ENCODE results near the gene MYH9.

The MYH9 gene

DNA sequence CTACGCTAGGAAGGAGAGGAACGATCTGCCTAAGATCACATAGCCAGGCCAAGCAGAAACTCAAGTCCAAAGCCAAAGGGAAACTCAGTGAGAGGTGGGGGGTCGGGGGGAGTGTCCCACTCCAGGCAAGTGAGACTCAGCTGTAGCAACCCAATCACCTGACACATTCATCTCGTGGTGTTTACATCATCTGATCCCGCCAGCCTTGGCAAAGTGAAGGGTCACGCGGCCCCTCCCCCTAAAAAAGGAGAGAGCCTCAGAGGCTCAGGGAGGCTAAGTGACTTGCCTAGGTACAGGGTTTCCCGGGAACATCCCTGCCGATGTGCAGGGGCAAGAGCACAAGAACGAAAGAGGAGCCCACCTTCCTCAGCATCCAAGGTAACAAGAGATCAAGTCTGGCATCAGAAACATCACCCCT lies 21.5 kb downstream of the MYH9 start:
- no peak for DNase-seq

DNA sequence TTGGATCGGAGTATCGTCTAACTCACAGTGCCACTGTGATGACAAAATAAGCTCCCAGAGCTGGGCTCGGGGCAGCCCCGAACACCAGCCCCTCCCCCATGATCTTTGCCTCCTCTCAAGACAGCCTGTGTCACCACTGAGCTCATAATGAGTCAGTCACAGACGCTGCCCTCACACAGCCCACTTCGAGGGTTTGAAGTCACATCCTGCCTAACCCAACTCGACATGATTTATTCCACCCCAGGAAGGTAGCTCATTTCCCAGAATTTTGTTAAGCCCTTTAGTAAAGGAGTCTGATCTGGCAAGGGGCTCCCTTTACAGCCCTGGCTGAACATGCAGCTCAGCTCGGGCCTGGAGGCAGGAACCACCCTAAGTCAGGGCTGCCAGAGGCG lies 22.8 kb downstream of the MYH9 start:
- peak; percentile 95 for DNase-seq

DNA sequence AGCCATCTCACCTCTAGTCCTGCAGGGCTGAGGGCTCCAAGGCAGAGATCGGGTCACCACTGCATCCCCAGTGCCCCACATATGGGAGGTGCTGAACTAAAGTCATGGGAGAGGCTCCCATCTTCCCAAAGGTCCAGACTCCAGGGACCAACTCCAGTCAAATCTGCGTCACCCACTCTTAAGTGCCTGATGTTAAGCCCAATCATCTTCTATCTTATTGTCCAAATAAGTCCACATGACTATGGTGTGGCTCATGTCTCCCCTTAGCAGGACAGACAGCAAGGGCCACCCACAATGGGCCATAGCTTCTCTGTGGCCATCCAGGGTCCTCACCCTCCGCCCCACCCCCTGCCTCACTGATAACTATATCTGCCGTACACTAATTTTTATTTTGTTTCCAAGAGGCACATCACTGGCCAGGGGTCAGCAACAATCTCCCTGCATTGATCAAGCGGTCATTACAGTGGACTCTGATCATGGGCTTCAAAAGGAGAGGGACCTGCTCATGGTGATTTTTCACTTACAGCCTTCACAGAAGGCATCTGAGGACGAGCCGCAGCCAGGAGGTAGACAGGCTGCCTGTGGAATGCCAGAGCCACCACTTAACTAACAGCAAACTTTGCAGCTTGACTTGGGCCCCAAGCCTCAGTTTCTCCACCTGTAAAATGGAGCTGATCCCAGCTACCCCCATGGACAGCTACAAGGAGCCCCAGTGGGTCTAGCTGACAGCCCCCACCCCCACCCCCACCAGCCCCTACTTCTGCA lies 23.3 kb downstream of the MYH9 start:
- DNase-seq = no peak

DNA sequence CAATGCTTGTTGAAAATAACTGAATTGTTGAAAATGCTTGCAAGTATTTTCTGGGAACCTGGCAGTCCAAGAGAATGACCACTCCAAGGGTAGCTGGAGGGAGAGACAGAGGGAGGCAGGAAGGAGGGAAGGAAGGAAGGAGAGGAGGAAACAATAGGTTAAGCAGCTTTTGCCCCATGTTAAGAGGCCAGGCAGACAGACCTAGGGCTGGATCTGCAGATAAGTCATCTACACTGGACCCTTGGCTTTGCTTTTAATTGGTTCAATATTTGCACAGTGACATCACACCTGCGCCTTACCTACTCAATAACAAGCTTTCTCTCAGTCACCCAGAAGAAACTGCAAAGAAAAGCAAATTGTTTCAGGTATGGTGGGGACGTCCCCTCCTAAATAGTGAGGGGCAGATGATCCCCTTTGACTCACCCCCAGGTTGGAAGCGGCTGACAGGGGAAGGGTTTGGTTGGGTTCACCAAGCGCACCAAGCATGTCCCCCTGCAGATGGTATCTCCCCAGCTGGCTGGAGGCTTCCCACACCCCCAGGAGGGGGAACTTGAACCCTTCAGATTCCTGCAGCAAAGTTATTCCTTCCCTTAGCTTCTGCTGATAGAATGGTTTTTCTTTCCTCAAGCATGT lies 24.3 kb downstream of the MYH9 start:
- no peak for DNase-seq

DNA sequence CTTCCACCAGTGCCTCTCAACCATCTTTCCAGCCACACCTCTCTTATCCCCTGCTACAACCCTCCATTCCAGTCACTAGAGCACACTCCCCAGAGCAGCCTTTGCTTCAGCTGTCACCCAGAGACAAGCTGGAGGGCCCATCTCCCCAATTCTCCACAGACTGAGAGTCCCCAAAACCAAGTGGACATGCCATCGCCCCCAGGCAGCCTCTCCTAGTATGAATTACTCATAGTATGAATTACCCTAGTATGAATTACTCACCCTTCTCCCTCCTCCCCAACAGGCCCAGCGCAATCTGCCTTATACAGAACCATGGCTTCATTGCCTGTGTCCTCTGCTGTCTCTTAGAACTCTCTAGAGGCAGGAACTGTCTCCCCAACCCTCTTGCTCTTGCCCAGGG lies 24.8 kb downstream of the MYH9 start:
- peak; percentile 66 for DNase-seq

DNA sequence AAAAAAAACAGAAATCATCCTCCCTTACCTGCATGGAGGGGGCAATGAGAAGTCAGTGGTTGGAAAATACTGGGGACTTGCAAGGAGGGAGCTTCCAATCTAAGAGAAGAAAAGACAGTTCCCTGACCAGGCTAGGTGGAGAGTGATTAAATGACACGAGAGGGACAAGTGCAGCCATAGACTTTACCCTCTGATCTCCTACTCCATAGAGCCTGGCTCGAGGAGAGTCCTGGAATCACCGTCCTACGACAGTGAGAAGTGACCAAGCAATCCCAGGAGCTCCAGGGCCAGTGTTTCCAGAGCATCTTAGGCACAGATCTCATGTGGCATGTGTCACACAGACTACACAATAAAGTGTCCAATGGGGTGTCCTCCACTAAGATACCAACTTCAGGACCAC lies 25.7 kb downstream of the MYH9 start:
- no peak for DNase-seq

DNA sequence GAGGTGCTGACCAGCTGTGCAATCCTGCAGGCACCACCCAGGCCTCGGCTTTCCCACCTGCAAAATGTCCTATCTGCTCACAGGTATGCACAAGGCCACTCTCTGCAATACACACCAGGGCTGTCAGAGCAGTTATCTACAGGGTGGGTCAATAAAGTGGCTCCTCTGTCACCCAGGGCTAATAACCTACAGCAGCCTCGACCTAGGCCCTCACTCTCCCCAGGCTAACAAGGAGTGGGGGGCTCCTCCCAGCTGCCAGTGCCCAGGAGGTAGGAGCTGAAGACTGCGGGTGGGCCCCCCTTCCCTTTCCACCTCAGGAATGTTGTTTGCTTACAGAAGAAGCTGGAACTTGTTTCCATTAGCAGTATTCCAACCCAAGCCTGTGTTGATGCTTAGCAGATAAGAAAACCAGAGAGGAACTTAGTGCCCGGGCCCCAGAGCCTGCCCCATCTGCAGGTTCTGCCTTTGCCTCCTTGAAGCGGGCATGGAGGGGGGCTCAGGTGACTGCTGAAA lies 26.8 kb downstream of the MYH9 start:
- no peak for DNase-seq

DNA sequence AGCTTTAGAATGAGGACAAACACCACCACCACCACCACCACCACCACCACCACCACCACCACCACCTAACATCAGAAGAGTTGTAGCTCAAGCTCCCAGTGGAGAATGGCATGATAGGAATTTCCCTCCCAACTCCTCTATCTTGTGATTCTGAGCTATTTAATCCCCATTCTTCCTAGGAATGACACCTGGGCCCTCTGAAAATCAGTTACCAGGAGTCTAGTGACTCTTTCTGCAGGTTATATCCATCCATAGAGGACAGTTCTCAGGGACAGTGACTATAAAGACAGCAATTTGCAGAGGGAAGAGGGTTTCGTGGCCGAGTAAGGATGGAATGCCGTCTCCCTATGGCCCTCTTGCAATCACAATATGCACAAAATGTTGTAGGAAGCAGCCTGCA lies 27.8 kb downstream of the MYH9 start:
- DNase-seq = no peak

DNA sequence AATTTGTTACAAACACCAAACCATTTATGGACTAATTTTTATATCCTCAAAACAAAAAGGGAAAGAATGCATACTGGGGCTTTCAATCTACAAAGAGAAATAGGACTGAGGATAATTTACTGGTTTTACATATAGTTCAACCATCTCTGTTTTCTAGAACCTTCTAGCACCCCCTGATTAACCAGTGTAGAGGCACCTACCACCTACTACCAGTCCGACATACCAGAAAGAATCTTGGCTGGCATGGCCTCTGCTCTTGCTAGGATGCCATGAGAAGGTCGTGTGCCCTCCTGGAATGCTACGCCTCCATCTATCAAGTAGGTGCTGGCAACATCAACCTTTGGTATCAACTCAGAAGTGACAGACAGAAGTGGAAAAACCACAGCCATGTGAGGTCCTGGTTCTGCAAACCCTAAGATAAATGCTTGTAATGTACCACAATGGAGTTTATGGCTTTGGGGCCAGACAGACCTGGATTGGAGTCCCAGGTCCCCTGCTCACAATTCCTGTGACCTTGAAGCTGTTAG lies 28.2 kb downstream of the MYH9 start:
- no peak for DNase-seq

DNA sequence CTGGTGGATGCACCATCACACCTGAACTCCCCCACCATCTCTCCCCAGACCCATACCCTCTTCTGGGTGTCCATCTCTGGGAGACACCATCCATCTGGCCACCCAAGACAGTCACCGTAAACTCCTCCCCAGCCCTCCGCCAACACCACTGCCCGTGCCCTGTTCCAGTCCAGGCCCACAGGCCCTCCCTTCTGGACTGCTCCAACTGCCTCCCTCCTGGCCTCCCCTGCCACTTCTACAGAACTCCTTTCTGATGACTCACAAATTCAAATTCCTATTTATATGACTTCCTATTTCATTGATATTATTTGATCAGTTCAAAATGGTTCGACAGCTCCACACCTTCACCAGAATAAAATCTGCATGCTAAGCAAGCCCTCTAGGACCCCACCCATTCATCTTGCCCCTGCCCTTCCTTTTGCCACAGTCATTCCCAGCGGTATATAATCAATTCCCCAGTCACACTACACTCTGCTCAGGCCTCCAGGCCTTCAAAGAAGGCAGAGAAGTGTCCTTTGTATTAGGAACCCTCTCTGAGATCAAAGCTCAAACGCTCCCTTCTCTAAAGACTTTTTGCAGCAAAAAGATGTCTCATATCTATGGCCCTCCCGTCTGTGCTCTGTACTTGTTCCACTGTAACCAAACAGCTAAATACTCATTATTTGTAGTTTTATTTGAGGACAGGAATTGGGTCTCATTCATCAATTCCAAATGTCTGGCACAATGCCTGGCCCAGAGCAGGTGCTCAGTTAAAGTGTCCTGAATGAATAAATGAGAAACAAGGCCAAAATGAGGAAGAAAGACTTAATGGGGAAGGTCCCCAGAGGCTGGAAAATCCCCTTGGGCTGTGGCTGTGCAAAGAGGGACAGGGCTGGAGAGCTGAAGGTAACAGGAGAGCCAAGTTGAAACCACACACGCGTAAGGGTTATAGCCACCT lies 29.0 kb downstream of the MYH9 start:
- no peak for DNase-seq

DNA sequence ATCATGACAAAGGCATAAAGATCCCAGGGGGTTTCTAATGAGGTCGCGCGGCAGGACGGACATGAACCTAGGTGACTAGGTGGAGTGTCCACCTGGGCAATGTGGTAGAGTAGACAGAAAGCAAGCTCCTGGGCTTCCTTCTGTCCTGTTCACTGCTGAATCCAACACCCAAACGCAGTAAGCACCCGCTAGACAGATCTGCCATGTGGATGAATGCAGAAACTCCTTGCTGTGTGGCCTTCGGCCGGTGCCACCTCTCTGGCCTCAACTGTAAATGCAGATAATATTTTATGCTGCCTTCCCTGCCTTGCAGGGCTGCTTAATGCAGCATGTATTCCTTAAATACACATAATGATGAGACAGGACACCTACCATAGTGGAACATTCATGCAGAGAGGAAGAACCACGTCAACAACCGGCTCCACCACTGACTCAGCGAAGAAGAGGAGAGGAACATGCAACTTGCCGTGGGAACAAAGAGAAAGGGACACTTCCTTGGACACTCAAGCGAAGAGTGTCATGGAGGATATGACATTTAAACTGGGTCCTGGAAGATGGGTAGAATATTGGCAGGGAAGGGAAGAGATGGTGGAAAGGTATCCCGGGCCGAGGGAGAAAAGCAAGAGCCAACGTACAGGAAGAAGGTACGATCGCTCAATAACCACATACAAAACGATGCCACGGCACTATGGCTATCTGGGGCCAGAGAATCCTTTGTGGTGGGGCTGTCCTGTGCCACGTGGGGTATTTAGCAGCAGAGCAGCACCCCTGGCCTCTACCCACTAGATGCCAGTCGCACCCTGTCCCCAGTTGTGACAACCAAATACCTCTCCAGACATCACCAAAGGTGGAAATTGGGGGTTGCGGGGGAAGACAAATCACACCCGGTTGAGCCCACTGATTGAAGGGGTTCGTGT lies 30.8 kb downstream of the MYH9 start:
- DNase-seq = peak; percentile 74

DNA sequence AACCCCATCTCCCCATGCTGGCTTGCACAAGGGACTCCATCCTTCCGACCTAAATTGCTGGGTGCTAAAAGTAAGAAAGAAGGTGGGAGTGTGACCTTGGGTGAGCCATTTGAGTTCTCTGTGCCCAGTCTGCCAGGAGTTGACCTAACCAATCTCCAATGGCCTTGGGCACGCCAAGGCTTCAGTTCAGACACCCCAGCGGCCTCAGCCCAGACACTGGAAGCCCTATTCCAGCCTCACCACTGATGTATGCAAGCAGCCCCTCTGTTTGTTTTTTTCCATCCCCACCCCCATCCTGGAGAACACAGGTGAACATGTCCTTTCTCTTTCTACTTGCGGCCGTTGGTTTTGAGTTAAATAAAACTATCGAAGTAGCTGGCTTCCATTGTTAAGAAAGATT lies 31.9 kb downstream of the MYH9 start:
- no peak for DNase-seq

DNA sequence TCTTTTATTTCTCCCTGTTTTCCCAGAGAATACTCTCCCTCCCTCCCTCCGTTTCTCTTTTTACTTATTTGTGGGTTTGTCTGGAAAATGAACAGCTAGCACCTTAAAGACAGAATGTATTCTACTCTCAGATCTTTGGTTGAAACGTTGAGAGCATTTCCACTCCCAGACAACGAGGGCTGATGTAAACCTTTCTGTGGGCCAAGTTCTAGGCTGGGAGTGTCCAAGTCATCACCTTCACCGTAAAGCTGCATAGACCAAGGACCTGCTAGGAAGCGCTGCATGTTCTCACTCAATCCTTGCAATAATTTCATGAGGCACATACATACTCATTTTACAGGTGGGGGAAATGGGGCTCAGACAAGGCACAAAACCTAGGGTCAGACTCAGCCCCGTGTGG lies 32.4 kb downstream of the MYH9 start:
- no peak for DNase-seq

DNA sequence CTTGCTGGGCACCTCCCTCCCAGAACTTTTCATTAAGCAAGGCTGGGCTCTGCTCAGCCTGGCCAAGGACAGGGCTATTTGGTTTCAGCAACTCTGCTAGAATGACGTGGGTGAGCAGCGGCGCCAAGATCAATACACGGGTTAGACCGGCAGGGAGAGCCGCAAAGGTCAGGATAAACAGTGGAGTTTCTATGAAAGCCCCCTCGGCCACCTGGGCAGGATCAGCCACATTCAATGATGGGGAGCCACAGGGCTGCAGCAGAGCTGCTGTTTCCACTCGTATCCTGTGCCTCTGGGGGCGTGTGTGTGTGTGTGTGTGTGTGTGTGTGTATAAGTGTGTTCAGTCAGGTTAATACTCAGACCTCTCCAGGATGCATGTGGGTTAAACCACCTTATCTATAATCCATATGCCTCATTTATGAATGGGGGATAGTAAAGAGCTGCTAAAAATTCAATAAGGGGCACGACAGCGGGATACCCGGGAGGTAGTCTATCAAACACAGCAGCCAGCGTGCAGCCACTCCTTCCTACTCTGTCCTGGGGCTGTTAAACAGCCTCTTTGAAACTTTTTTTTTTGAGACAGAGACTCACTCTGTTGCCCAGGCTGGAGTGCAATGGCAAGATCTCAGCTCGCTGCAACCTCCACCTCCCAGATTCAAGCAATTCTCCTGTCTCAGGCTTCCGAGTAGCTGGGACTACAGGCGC lies 34.8 kb downstream of the MYH9 start:
- no peak for DNase-seq

DNA sequence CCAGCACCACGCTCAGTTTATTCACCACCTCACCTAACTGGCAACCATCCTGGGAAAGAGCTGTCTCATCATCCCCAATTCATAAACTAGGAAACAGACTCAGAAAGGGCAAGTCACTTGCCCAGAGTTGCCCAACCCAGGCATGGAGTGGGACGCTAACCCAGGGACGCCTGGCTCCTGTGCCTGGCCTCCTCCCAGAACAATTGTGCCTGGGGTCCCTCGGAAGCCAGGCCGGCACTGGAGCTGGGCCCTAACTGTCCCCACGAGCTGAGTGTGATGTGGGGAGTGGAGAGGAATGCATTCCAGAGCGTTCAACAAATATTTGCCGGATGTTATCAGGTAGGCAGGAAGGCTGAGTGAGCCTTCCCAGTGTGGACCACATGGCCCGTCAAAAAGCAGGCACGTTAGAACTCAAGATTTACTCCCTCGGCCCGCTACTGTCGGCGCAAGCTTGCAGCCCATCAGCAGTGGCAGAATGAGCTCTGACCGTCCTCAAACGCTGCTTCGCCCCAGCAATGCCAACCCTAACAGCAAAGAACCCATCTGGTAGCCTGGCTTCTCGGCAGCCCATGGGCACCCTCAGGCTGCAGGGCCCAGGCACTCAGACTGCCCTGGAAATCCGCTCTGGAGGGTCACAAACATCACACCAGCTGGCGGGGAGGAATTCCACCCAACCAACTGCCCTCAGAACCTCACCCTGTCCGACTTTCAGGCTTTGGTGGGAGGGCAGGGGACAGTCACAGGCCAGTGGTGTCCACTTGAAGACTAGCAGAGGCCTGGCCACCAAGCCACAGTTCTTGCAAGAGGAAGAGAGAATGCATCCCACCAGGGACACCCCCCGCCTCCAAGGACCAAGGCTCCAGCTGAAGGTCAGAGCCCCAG lies 35.6 kb downstream of the MYH9 start:
- DNase-seq = no peak

DNA sequence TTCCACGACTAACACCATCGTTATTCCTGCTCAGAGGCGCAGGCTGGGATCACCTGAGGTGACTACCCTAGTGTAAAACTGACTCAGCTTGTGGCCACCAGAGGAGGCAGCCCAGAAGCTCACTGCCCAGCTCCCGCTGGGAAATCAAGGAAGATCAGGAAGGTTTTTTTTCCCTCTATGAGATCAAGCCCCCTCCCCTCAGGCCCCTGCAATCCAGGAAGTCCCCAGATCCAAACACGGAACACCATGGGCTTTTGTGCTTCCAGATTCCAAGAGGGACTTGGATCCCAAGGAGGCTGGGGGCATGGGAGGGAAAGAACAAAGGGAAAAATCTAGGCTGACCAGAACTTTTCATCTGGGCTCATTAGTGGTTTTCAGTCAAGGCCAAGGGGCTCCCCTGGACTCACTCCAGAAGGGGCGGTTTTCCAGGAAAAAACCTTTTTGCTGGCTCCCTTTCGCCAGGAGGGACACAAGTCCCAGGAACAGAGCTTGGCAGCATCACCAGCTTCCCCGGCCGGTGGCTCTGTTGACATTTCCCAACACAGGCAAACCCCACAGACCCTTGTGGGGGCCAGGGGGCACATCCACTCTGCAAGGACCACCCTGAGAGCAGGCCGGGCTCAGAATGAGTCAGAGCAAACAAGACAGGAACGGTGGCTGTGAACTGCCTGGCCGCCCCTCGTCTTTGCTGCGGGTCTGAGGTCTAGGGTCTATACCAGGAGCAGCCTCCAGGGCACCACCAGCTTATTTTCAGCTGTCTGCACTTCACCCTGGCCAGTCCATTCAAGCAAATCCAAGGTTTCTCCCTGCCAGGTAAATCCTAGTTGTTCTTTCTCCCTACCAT lies 36.8 kb downstream of the MYH9 start:
- DNase-seq = no peak

DNA sequence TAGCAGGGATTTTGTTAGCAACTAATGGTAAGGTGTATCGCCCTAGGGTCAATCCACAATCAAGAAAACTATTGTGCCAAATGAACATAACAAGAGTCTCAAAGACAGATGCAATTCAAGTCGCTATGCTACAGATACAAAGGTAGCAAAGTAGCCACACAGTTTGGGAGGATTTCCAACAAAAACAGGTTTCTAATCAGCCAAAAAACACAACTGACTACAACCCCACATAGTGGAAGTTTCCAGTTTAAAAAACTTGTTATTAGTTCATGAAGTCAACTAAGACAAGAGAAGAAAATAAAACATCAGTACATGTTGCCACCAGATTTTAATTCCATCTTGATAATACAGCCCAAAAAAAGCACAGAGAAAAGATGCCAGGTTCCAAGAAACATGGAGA lies 38.0 kb downstream of the MYH9 start:
- DNase-seq = no peak

DNA sequence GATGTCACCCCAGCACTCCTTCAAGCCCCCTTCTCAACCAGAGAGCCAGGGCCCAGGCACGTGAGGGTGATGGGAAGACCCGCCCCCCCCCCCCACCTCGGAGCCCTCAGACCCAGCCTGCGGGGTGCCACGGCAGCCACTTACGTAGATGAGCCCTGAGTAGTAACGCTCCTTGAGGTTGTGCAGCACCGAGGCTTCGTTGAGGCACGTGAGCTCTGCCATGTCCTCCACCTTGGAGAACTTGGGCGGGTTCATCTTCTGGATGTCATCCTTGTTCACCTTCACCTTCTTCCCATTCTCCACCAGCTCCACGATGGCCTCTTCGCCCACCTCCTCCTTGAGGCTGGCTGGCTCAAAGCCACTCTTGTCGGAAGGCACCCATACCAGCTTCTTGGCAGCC lies 39.0 kb downstream of the MYH9 start:
- no peak for DNase-seq

DNA sequence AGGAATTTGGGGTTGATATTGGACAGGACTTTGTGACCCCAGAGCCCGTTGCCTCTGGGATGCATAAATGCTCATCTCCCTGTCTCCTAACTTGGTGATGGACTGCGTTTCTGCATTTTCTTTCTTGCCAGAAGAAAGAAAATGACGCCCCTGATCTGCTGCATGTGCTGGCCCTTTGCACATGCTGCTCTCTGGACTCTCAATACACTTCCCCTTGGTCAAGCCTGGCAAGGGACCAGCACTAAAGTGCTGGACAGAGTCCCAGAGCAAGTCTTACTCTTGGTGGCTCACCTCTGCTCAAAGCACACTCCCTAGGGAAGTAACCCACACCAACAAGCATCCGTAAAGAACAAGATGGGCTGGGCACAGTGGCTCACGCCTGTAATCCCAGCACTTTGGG lies 40.7 kb downstream of the MYH9 start:
- no peak for DNase-seq
